ENCODE results near the gene NPAS4. TPM values are rescaled to one million over a fixed set of nuclear protein-coding genes. Genes with fewer than 3 reads are reported as not detected.
"Not testable (repeated sequence)": the region's sequence is repeated elsewhere in the genome, so short reads cannot be mapped to it uniquely, and the experiment has no call there.

NPAS4 gene
- total RNA-seq, 2 experiments from 2014 or later: 0.27 to 0.52 TPM

DNA sequence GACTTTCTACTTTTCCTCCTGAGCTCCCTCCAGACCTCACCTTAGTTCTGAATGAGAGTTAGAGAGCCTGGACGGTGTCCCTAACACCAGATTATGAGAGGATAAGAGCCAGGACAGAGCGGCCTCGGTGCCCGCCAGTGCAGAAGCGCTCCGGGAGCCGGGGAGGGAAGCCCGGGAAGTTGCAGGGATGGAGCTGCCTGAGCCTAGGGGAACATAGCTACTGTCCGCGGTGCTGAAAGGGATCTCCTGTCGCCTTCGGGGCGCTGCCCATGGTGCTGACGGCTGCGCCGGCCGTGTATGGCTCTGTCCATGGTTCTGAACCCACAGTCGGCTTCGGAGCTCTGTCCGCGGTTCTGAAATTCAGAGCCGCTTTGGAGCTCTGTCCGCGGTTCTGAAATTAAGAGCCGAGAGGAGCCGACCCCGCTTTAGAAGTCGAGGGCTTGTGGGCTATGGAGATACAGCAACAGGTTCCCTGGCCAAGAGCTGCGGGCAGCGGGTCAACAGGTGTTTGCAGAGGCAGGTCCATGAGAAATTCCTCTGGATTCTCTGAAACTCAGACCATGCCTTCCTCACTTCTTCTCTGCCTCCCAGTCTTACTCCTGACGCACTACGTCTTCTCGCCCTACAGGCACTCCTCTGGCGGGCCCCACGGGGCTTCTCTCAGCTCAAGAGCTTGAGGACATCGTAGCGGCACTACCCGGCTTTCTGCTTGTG lies 814 bp downstream of the NPAS4 start:
- no peaks in the 10 kb centered on the region for H3K36me3 Mint-ChIP-seq (ENCODE audit: low read depth)
- POLR2A ChIA-PET: interaction anchor here (0.6 kb wide), 1 partner anchor 217 kb away, joined by 3 read pairs; the partner anchor contains the start of gene RBM4
- no peak overlapping the region for H3K27ac Mint-ChIP-seq
- no peak overlapping the region for H3K4me3 Mint-ChIP-seq
- peaks cover 18% of the 10 kb centered on the region for H3K4me1 Mint-ChIP-seq
- peaks cover 4% of the 10 kb centered on the region for H3K9me3 Mint-ChIP-seq
- peak; percentile 88 for DNase-seq
- peaks cover 32% of the 10 kb centered on the region for H3K27me3 Mint-ChIP-seq
- CTCF ChIA-PET: interaction anchor here (0.8 to 2.4 kb wide), 12 partner anchors 8 to 257 kb away, joined by 3 to 19 read pairs (median 3); partner anchors contain the start of genes MRPL11 and PELI3

DNA sequence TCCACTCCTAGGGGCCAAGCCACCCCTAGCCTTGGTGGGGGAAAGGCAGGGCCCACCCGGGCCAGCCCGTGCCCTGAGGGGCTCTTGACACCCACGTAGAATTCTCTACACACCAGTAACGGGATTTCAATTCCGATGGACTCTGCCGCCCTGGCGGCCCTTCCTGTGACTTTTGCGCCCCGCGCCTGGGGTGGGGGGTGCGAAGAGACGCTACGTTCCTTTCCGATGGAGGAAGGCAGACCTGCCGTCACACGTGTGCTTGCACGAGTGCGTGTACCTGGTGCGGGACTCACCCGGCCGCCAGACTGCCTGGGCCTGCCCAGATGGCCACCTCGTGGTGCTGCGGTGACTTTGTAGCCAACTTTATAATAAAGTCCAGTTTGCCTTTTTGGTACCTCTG lies 5.5 kb downstream of the NPAS4 start:
- Mint-ChIP-seq H3K9me3 (no peaks in the 10 kb centered on the region), H3K4me3 (no peak overlapping the region), H3K27ac (no peak overlapping the region), H3K36me3 (ENCODE audit: low read depth) (peaks cover under 1% of the 10 kb centered on the region), H3K27me3 (peaks cover 3% of the 10 kb centered on the region), H3K4me1 (peaks cover 3% of the 10 kb centered on the region)
- no peak for DNase-seq
- CTCF ChIA-PET: no interaction called here
- POLR2A ChIA-PET: no interaction called here

DNA sequence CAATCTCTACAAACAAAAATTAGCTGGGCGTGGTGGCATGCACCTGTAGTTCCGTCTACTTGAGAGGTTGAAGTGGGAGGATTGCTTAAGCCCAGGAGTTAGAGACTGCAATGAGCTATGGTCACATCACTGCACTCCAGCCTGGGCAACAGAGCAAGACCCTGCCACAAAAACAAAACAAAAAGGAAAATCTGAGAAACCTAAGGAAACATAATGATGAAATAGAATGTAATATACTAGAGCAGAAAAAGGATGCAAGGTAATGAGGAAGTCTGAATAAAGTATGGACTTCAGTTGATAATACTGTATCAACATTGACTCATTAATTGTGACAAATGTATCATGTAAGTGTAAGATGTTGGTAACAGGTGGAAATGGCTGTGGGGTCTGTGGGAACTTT lies 8.1 kb downstream of the NPAS4 start:
- DNase-seq: no peak
- Mint-ChIP-seq H3K27ac (no peak overlapping the region), H3K9me3 (no peaks in the 10 kb centered on the region), H3K4me1 (peaks cover 3% of the 10 kb centered on the region), H3K27me3 (peaks cover 3% of the 10 kb centered on the region), H3K36me3 (ENCODE audit: low read depth) (peaks cover 11% of the 10 kb centered on the region), H3K4me3 (no peak overlapping the region)
- CTCF ChIA-PET: interaction anchor here (1.0 to 2.9 kb wide), 6 partner anchors 10 to 116 kb away, joined by 3 to 12 read pairs (median 8); partner anchors contain the start of gene MRPL11
- POLR2A ChIA-PET: no interaction called here

DNA sequence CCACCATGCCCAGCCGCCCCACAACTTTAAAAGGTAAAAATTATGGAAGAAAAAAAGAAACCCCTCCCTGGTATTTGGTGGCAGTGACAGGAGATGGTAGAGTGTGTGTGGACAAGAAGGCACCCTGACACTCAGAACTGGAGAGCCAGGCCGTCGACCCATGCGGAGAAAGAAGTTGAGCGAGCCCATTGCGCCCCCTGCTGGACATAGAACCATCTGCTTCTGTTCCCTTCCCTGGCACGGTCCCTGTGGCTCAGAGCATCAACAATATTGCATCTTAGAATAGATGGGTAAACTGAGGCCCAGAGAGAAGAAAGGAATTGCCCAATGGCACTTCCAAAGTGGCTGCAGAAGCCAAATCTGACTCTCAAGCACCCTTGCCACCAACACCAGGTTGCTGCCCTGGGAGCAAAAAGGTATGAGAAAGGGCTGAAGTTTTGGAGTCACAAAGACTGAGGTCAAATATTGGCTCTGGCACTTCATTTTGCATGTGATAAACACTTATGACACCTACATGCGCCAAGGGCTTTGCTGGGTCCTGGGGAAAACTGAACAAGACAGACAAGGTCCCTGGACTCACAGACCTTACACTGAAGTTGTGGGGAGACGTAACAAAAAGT lies 9.3 kb downstream of the NPAS4 start:
- CTCF ChIA-PET: interaction anchor here (0.8 to 2.9 kb wide), 8 partner anchors 9 to 44 kb away, joined by 3 to 12 read pairs (median 6); partner anchors contain the start of gene MRPL11
- DNase-seq: peak; percentile 80
- POLR2A ChIA-PET: no interaction called here
- H3K4me1 Mint-ChIP-seq: peaks cover 3% of the 10 kb centered on the region
- peaks cover 11% of the 10 kb centered on the region for H3K36me3 Mint-ChIP-seq (ENCODE audit: low read depth)
- H3K27me3 Mint-ChIP-seq: no peaks in the 10 kb centered on the region
- H3K4me3 Mint-ChIP-seq: no peak overlapping the region
- H3K27ac Mint-ChIP-seq: no peak overlapping the region
- H3K9me3 Mint-ChIP-seq: no peaks in the 10 kb centered on the region

DNA sequence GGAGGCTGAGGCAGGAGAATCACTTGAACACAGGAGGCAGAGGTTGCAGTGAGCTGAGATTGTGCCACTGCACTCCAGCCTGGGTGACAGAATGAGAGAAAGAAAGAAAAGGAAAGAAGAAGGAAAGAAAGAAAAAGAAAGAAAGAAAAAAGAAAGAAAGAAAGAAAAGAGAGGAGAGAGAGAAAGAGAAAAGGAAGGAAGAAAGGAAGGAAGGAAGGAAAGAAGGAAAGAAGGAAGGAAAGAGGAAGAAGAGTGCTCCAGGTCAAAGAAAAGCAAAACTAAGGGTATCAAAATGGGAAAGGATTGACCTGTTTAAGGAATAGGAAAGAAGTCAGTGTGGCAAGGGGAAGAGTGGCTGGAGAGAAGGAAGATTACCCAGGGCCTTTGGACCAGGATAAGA lies 10.5 kb downstream of the NPAS4 start:
- POLR2A ChIA-PET, H3K4me1 Mint-ChIP-seq, H3K9me3 Mint-ChIP-seq, H3K27ac Mint-ChIP-seq, DNase-seq, H3K27me3 Mint-ChIP-seq, H3K4me3 Mint-ChIP-seq: not testable (repeated sequence)
- peaks cover 16% of the 10 kb centered on the region for H3K36me3 Mint-ChIP-seq (ENCODE audit: low read depth)
- CTCF ChIA-PET: interaction anchor here (1.1 to 2.9 kb wide), 3 partner anchors 8 to 24 kb away, joined by 5 to 10 read pairs (median 8); partner anchors contain the start of gene MRPL11

DNA sequence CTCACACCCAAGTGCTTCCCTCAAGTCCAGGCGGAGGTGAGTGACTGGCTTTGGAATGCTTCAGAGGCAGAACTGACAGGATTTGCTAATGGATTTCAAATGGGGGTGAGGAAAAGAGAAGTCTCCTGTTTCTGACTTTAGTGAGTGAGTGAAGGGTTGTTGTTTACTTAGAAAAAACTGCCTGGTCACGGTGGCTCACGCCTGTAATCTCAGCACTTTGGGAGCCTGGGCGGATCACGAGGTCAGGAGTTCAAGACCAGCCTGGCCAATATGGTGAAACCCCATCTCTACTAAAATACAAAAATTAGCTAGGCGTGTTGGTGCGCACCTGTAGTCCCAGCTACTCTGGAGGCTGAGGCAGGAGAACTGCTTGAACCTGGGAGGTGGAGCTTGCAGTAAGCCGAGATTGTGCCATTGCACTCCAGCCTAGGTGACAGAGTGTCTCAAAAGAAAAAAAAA lies 11.1 kb downstream of the NPAS4 start:
- H3K27ac Mint-ChIP-seq, POLR2A ChIA-PET, DNase-seq, H3K4me3 Mint-ChIP-seq, H3K27me3 Mint-ChIP-seq, H3K9me3 Mint-ChIP-seq, H3K4me1 Mint-ChIP-seq: not testable (repeated sequence)
- CTCF ChIA-PET: interaction anchor here (1.1 kb wide), 2 partner anchors 65 to 68 kb away, joined by 3 read pairs; no protein-coding TSS in a partner anchor
- peaks cover 21% of the 10 kb centered on the region for H3K36me3 Mint-ChIP-seq (ENCODE audit: low read depth)

DNA sequence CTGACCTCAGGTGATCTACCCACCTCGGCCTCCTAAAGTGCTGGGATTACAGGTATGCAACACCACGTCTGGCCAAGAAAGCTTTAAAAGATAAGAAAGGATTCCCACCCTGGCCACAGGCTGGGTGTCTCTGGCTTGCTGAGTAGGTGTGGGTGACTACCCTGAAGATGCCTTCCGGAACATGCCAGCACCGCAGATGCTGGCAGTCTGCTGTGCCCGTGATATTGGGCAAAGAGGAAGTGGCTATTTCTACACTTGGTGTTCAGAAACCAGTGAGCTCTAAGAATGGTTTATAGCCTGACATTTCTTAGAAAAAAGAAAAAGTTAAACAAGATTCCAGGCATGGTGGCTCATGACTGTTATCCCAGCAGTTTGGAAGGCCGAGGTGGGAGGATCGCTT lies 11.8 kb downstream of the NPAS4 start:
- H3K27me3 Mint-ChIP-seq: no peaks in the 10 kb centered on the region
- no peak overlapping the region for H3K4me3 Mint-ChIP-seq
- DNase-seq: no peak
- POLR2A ChIA-PET: no interaction called here
- H3K4me1 Mint-ChIP-seq: peaks cover 7% of the 10 kb centered on the region
- no peaks in the 10 kb centered on the region for H3K9me3 Mint-ChIP-seq
- H3K36me3 Mint-ChIP-seq (ENCODE audit: low read depth): peaks cover 21% of the 10 kb centered on the region
- no peak overlapping the region for H3K27ac Mint-ChIP-seq
- CTCF ChIA-PET: interaction anchor here (0.8 to 1.1 kb wide), 3 partner anchors 24 to 69 kb away, joined by 3 read pairs; no protein-coding TSS in a partner anchor

DNA sequence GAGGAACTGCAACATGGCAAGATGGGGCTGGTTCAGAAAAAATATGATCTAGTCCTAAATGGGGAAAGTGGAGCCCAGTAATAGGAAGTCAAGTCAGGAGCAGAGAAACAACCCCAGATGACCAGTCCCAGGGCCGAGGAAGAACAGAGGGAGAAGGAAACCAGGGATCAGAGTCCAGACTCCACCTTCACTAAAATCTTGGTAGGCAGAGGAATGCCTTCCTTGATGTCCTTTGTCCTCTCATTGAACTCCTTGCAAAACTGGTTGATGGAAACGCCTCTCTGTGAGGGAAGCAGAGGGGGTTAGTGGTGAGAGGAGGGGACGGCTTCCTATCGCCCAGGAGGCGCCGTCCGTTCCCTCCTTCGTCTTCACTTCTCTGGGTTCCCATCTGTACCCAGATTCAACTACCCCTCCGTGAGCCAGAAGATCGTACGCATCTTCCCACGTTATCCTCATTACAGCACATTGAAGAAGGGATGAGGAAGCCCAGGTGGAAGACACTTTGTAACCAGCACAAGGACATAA lies 17.2 kb downstream of the NPAS4 start:
- Mint-ChIP-seq H3K27me3 (no peaks in the 10 kb centered on the region), H3K36me3 (ENCODE audit: low read depth) (peaks cover 10% of the 10 kb centered on the region), H3K9me3 (peaks cover under 1% of the 10 kb centered on the region), H3K4me3 (peak overlapping the region; percentile 84), H3K27ac (peak overlapping the region; percentile 98), H3K4me1 (peaks cover 18% of the 10 kb centered on the region)
- ChIA-PET POLR2A (no interaction called here), CTCF (interaction anchor here (0.7 to 2.4 kb wide), 24 partner anchors 9 to 443 kb away, joined by 3 to 28 read pairs (median 6); partner anchors contain the start of genes DPP3, NPAS4, PELI3 and RAB1B)
- DNase-seq: no peak

DNA sequence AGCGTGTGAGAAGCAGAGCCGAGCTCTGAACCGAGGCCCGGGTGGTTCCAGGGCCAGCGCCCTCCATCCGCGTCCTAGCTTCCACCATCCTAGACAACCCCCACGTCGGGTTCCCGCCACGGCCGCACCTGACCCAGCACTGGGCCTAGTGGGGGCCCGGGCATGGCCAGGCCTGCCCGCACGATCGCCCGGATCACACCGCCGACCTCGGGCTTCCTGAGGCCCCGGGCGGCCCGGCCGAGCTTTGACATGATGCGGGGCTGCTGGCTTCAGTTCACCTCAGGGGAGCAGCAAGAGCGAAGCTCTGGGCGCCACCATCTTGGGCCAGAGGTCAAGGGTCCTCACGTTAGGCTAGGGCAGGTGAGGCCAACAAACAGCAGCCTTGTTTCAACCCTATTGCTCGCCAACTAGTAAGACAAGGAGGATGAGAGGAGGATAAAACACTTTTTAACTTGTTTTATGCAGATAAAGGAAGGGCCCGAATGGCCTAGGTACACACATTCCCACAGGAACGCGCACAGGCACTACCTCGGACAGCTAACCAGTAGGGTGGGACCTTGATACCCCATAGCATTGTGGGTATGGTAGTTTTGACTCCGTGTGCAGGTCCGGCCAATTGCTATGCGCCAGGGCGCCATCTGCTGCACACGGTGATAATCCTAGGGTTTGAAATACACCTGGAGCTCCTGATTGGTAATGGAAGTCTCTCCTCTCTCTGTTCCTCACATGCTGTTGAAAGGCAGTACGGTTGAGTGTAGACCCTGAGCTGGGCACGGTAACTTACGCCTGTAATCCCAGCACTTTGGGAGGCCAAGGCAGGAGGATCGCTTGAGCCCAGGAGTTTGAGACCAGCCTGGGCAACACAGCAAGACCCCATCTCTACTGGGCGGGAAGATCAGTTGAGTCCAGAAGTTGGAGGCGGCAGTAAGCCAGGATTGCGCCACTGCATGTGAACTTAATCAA lies 17.9 kb downstream of the NPAS4 start, which contains the start of gene MRPL11:
TSS of gene MRPL11 (minus strand) at position 345 of the 963 bp plus-strand sequence. CDS start at position 251, 94 bp downstream.
- Mint-ChIP-seq H3K27me3 (no peaks in the 10 kb centered on the region), H3K4me3 (peak within 1 kb of the TSS; percentile 84), H3K27ac (peak within 1 kb of the TSS; percentile 98), H3K36me3 (ENCODE audit: low read depth) (peaks cover 10% of the 10 kb centered on the region), H3K9me3 (peaks cover 8% of the 10 kb centered on the region), H3K4me1 (peaks cover 18% of the 10 kb centered on the region)
- ChIA-PET POLR2A (no interaction called here), CTCF (interaction anchor here (0.5 to 2.4 kb wide), 37 partner anchors 8 to 442 kb away, joined by 3 to 28 read pairs (median 4); partner anchors contain the start of genes DPP3, NPAS4, PELI3 and RAB1B)
- DNase-seq: peak; percentile 93

DNA sequence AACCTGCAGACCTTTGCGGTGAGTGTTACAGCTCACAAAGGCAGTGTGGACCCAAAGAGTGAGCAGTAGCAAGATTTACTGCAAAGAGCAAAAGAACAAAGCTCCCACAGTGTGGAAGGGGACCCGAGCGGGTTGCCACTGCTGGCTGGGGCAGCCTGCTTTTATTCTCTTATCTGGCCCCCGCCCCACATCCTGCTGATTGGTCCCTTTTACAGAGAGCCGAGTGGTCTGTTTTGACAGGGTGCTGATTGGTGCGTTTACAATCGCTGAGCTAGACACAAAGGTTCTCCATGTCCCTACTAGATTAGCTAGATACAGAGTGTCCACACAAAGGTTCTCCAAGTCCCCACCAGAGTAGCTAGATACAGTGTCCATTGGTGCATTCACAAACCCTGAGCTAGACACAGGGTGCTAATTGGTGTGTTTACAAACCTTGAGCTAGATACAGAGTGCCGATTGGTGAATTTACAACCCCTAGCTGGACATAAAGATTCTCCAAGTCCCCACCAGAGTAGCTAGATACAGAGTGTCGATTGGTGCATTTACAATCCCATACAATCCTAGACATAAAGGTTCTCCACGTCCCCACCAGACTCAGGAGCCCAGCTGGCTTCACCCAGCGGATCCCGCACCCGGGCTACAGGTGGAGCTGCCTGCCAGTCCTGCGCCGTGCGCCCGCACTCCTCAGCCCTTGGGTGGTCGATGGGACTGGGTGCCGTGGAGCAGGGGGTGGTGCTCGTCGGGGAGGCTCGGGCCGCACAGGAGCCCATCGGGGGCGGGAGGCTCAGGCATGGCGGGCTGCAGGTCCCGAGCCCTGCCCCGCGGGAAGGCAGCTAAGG lies 19.5 kb downstream of the NPAS4 start:
- POLR2A ChIA-PET; H3K9me3 Mint-ChIP-seq; H3K27me3 Mint-ChIP-seq; H3K36me3 Mint-ChIP-seq (ENCODE audit: low read depth); H3K27ac Mint-ChIP-seq; DNase-seq; H3K4me3 Mint-ChIP-seq: not testable (repeated sequence)
- H3K4me1 Mint-ChIP-seq: peaks cover 18% of the 10 kb centered on the region
- CTCF ChIA-PET: interaction anchor here (0.8 to 2.4 kb wide), 3 partner anchors 15 to 128 kb away, joined by 3 to 18 read pairs (median 3); partner anchors contain the start of gene PELI3

DNA sequence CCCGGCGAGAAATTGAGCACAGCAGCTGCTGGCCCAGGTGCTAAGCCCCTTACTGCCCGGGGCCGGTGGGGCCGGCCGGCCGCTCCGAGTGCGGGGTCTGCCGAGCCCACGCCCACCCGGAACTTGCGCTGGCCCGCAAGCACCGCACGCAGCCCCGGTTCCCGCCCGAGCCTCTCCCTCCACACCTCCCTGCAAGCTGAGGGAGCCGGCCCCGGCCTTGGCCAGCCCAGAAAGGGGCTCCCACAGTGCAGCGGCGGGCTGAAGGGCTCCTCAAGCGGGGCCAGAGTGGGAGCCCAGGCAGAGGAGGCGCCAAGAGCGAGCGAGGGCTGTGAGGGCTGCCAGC lies 20.1 kb downstream of the NPAS4 start:
- POLR2A ChIA-PET; H3K27me3 Mint-ChIP-seq; H3K9me3 Mint-ChIP-seq; DNase-seq; H3K36me3 Mint-ChIP-seq (ENCODE audit: low read depth); H3K4me3 Mint-ChIP-seq; H3K27ac Mint-ChIP-seq: not testable (repeated sequence)
- CTCF ChIA-PET: interaction anchor here (0.8 to 1.0 kb wide), 2 partner anchors 25 to 128 kb away, joined by 3 read pairs; partner anchors contain the start of gene PELI3
- peaks cover 18% of the 10 kb centered on the region for H3K4me1 Mint-ChIP-seq
